HFF-Myc (cell line): ENCODE measurements around the gene KCNJ6.

Source experiments
- DNase-seq: peaks from one replicate; pipeline ENCODE4 v3.0.0-alpha.2; 2011; ENCODE audit warnings: low read depth; ENCODE audit errors: extremely low read depth
- H3K4me3 ChIP-seq: replicated peaks from 2 replicates; pipeline ENCODE4 v1.5.1; 2011; ENCODE audit warnings: low read depth, mild to moderate bottlenecking, control low read depth, low read length
- CTCF ChIP-seq: IDR thresholded peaks from 2 replicates; pipeline ENCODE4 v1.5.1; 2012; ENCODE audit warnings: mild to moderate bottlenecking, low read depth, low read length, control low read depth; ENCODE audit errors: missing control alignments

Gene KCNJ6

GRCh38 chr21:37566790-37567615 is 349.3 kb downstream of the KCNJ6 start:
- no peak overlapping the region for H3K4me3 ChIP-seq
- DNase-seq = no peak
- no peak for TF ChIP-seq CTCF

GRCh38 chr21:37565530-37566223 is 350.6 kb downstream of the KCNJ6 start:
- DNase-seq = no peak
- H3K4me3 ChIP-seq = no peak overlapping the region
- TF ChIP-seq CTCF = no peak

GRCh38 chr21:37564924-37565529 is 351.2 kb downstream of the KCNJ6 start:
- peak; percentile 10 for DNase-seq
- no peak for TF ChIP-seq CTCF
- H3K4me3 ChIP-seq = peak overlapping the region; percentile 54

- peak overlapping the region; percentile 54 for H3K4me3 ChIP-seq
- peak; percentile 94 for DNase-seq
- TF ChIP-seq CTCF = no peak
Measured at GRCh38 chr21:37564341-37564923, 351.8 kb downstream of the KCNJ6 start.

GRCh38 chr21:37563641-37564340 is 352.5 kb downstream of the KCNJ6 start:
- peak; percentile 35 for TF ChIP-seq CTCF
- DNase-seq = peak; percentile 72
- peak overlapping the region; percentile 54 for H3K4me3 ChIP-seq
